ENCODE measurements around the gene FKBP2. TPM values are rescaled to one million over a fixed set of nuclear protein-coding genes. Genes with fewer than 3 reads are reported as not detected.

FKBP2 gene
- total and polyA plus RNA-seq, 2 of the 13 experiments (the other 11 are each of a cell fraction or from before 2014, with no cell fraction given): 30.1 to 53.3 TPM

- TF ChIP-seq GATAD1 (CRISPR knock-in tag; IDR thresholded peaks at IDR 0.05): peak; percentile 25; the same call in 1 of the 2 replicates
- TF ChIP-seq ZNF761 (CRISPR knock-in tag; conservative IDR thresholded peaks at IDR 0.05): no peak; the same call in 1 of the 2 replicates
- TF ChIP-seq, protein P1, sequence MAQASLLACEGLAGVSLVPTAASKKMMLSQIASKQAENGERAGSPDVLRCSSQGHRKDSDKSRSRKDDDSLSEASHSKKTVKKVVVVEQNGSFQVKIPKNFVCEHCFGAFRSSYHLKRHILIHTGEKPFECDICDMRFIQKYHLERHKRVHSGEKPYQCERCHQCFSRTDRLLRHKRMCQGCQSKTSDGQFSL (CRISPR knock-in tag; IDR thresholded peaks at IDR 0.05): no peak
- TF ChIP-seq ZSCAN21 (CRISPR knock-in tag; IDR thresholded peaks at IDR 0.05; ENCODE audit: borderline replicate concordance): no peak; the same call in 1 of the 2 replicates
- TF ChIP-seq ERF (CRISPR knock-in tag; IDR thresholded peaks at IDR 0.05): no peak
- peak; percentile 87; the same call in 1 of the 2 replicates for TF ChIP-seq ZNF441 (CRISPR knock-in tag; IDR thresholded peaks at IDR 0.05; ENCODE audit: borderline replicate concordance)
- TF ChIP-seq ZNF230 (CRISPR knock-in tag; IDR thresholded peaks at IDR 0.05): peak; percentile 75; the same call in 1 of the 2 replicates
- TF ChIP-seq, protein P2, sequence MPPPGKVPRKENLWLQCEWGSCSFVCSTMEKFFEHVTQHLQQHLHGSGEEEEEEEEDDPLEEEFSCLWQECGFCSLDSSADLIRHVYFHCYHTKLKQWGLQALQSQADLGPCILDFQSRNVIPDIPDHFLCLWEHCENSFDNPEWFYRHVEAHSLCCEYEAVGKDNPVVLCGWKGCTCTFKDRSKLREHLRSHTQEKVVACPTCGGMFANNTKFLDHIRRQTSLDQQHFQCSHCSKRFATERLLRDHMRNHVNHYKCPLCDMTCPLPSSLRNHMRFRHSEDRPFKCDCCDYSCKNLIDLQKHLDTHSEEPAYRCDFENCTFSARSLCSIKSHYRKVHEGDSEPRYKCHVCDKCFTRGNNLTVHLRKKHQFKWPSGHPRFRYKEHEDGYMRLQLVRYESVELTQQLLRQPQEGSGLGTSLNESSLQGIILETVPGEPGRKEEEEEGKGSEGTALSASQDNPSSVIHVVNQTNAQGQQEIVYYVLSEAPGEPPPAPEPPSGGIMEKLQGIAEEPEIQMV (CRISPR knock-in tag; IDR thresholded peaks at IDR 0.05; ENCODE audit: low read depth): no peak
- TF ChIP-seq, protein P3, sequence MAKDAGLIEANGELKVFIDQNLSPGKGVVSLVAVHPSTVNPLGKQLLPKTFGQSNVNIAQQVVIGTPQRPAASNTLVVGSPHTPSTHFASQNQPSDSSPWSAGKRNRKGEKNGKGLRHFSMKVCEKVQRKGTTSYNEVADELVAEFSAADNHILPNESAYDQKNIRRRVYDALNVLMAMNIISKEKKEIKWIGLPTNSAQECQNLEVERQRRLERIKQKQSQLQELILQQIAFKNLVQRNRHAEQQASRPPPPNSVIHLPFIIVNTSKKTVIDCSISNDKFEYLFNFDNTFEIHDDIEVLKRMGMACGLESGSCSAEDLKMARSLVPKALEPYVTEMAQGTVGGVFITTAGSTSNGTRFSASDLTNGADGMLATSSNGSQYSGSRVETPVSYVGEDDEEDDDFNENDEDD (CRISPR knock-in tag; IDR thresholded peaks at IDR 0.05; ENCODE audit: borderline replicate concordance): no peak
- peak; percentile 53; the same call in 1 of the 2 replicates for TF ChIP-seq TAF1 (CRISPR knock-in tag; IDR thresholded peaks at IDR 0.05)
- TF ChIP-seq ZC3H4 (CRISPR knock-in tag; IDR thresholded peaks at IDR 0.05; ENCODE audit: borderline replicate concordance): no peak
- TF ChIP-seq RXRB (CRISPR knock-in tag; IDR thresholded peaks at IDR 0.05; ENCODE audit: borderline replicate concordance): no peak
- peak; percentile 84 for TF ChIP-seq ATF1 (CRISPR knock-in tag; IDR thresholded peaks at IDR 0.05)
- TF ChIP-seq, protein P4, sequence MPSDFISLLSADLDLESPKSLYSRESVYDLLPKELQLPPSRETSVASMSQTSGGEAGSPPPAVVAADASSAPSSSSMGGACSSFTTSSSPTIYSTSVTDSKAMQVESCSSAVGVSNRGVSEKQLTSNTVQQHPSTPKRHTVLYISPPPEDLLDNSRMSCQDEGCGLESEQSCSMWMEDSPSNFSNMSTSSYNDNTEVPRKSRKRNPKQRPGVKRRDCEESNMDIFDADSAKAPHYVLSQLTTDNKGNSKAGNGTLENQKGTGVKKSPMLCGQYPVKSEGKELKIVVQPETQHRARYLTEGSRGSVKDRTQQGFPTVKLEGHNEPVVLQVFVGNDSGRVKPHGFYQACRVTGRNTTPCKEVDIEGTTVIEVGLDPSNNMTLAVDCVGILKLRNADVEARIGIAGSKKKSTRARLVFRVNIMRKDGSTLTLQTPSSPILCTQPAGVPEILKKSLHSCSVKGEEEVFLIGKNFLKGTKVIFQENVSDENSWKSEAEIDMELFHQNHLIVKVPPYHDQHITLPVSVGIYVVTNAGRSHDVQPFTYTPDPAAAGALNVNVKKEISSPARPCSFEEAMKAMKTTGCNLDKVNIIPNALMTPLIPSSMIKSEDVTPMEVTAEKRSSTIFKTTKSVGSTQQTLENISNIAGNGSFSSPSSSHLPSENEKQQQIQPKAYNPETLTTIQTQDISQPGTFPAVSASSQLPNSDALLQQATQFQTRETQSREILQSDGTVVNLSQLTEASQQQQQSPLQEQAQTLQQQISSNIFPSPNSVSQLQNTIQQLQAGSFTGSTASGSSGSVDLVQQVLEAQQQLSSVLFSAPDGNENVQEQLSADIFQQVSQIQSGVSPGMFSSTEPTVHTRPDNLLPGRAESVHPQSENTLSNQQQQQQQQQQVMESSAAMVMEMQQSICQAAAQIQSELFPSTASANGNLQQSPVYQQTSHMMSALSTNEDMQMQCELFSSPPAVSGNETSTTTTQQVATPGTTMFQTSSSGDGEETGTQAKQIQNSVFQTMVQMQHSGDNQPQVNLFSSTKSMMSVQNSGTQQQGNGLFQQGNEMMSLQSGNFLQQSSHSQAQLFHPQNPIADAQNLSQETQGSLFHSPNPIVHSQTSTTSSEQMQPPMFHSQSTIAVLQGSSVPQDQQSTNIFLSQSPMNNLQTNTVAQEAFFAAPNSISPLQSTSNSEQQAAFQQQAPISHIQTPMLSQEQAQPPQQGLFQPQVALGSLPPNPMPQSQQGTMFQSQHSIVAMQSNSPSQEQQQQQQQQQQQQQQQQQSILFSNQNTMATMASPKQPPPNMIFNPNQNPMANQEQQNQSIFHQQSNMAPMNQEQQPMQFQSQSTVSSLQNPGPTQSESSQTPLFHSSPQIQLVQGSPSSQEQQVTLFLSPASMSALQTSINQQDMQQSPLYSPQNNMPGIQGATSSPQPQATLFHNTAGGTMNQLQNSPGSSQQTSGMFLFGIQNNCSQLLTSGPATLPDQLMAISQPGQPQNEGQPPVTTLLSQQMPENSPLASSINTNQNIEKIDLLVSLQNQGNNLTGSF (CRISPR knock-in tag; IDR thresholded peaks at IDR 0.05): no peak
- TF ChIP-seq SIN3B (IDR thresholded peaks at IDR 0.05; ENCODE audit: low read length): no peak
- TF ChIP-seq TBX3 (IDR thresholded peaks at IDR 0.05; ENCODE audit: borderline replicate concordance): no peak
- TF ChIP-seq REPIN1 (CRISPR knock-in tag; IDR thresholded peaks at IDR 0.05; ENCODE audit: borderline replicate concordance, low read depth): no peak; the same call in 1 of the 2 replicates
- no peak for TF ChIP-seq ZFP37 (CRISPR knock-in tag; IDR thresholded peaks at IDR 0.05; ENCODE audit: borderline replicate concordance)
- TF ChIP-seq ZNF446 (CRISPR knock-in tag; IDR thresholded peaks at IDR 0.05): no peak
- 0 out of 2 replicates have a peak, but pooled peaks have one; percentile 15 for TF ChIP-seq SALL1 (CRISPR knock-in tag; IDR thresholded peaks at IDR 0.05)
Measured at GRCh38 chr11:64284048-64284961, 43.4 kb downstream of the FKBP2 start, which contains the start of gene BAD (continued).

Data from HepG2 (cell line).